ENCODE results near the gene ANO6.

DNA sequence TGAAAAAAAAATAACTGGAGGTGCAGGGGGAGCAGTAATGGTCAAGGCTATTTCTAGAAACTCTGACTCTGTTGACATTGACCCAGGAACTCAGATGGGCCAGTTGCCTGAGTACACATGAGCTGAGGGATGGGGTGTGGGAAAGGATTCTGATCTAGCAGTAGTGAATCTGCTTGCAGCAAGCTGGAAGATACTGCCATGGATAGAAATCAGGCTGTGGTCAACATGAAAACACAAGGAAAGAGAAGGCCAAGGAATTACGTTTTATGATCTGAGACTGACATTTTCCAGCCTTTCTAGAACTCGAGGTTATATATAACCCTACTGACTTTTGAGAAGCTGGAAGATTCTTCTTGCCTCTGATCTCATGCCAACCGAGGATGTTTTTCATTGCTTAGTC, 90.0 kb downstream of the ANO6 start:
- TF ChIP-seq, protein P1, sequence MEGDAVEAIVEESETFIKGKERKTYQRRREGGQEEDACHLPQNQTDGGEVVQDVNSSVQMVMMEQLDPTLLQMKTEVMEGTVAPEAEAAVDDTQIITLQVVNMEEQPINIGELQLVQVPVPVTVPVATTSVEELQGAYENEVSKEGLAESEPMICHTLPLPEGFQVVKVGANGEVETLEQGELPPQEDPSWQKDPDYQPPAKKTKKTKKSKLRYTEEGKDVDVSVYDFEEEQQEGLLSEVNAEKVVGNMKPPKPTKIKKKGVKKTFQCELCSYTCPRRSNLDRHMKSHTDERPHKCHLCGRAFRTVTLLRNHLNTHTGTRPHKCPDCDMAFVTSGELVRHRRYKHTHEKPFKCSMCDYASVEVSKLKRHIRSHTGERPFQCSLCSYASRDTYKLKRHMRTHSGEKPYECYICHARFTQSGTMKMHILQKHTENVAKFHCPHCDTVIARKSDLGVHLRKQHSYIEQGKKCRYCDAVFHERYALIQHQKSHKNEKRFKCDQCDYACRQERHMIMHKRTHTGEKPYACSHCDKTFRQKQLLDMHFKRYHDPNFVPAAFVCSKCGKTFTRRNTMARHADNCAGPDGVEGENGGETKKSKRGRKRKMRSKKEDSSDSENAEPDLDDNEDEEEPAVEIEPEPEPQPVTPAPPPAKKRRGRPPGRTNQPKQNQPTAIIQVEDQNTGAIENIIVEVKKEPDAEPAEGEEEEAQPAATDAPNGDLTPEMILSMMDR (IDR thresholded peaks at IDR 0.05), result no peak
- no peak for TF ChIP-seq EZH2 (IDR thresholded peaks at IDR 0.05; ENCODE audit: borderline replicate concordance, insufficient read depth, low read depth, low read length, poor library complexity, severe bottlenecking)

Measured in B cell (primary cell).